Kidney (tissue), 14 donors: ENCODE measurements around the gene RBM19. TPM values are rescaled to one million over a fixed set of nuclear protein-coding genes. Genes with fewer than 3 reads are reported as not detected.

Experiments
- DNase-seq, 5 donors: peaks; one replicate each; pipeline ENCODE4 v3.0.0-alpha.2; 2013 to 2020
- FAIRE-seq: peaks from 2 replicates; lab custom pipeline; 2012; peaks lifted over from hg19 to GRCh38; lab: Jason Lieb, UNC
- H3K27ac ChIP-seq, 2 donors: one replicate each; pipeline ENCODE4 v1.7.0; 2013; ENCODE audit warnings: low read depth in 2 of 2, low read length in 2 of 2, inconsistent platforms in 1 of 2
- H3K27me3 ChIP-seq: one replicate; pipeline ENCODE4 v1.7.1; 2013; ENCODE audit warnings: low read length, inconsistent platforms; ENCODE audit not compliant: control insufficient read depth, insufficient read depth
- H3K36me3 ChIP-seq, 3 donors: one replicate each; pipeline versions ENCODE4 v1.7.0 to v1.7.1; 2013; ENCODE audit warnings: low read length in 3 of 3, control low read depth in 1 of 3, inconsistent platforms in 1 of 3; ENCODE audit not compliant: insufficient read depth in 3 of 3, control insufficient read depth in 2 of 3
- H3K4me1 ChIP-seq, 3 donors: one replicate each; pipeline versions ENCODE4 v1.7.0 to v1.7.1; 2013; ENCODE audit warnings: low read length in 3 of 3, inconsistent platforms in 1 of 3, low read depth in 1 of 3; ENCODE audit not compliant: control insufficient read depth in 2 of 3, insufficient read depth in 2 of 3
- H3K4me3 ChIP-seq, 3 donors: one replicate each; pipeline versions ENCODE4 v1.7.0 to v1.8.1; 2013; ENCODE audit warnings: low read length in 3 of 3, control low read depth in 1 of 3, inconsistent platforms in 1 of 3
- H3K9ac ChIP-seq, 3 donors: one replicate each; pipeline versions ENCODE4 v1.7.0 to v1.7.1; 2013; ENCODE audit warnings: low read length in 3 of 3, control low read depth in 1 of 3, inconsistent platforms in 1 of 3
- H3K9me3 ChIP-seq, 3 donors: one replicate each; pipeline versions ENCODE4 v1.7.0 to v1.7.1; 2013; ENCODE audit warnings: low read length in 3 of 3, control low read depth in 1 of 3, inconsistent platforms in 1 of 3; ENCODE audit not compliant: control insufficient read depth in 2 of 3, insufficient read depth in 1 of 3
- CTCF ChIP-seq: IDR thresholded peaks from 3 replicates; pipeline ENCODE4 v1.5.1; 2012; ENCODE audit warnings: mild to moderate bottlenecking, moderate library complexity, borderline replicate concordance; ENCODE audit not compliant: insufficient read depth; ENCODE audit errors: extremely low read depth
- intact Hi-C: fragments of 100-400 bp; cut with DNase I; formaldehyde crosslinking; loops from one replicate; pipeline ENCODE4 v1.11.1; 2022
- polyA plus RNA-seq: library from polyadenylated mRNA; stranded (reverse); fragments of 350-450 nt; fragmentation: Illumina TruSeq; extraction: RNeasy Lipid Tissue Mini Kit (QIAGEN cat#74804); gene quantifications from one replicate; pipeline ENCODE4 v1.2.3, GENCODE V29; 2014; ENCODE audit warnings: low read depth, low replicate concordance; ENCODE audit not compliant: insufficient read depth
- total RNA-seq: library from RNA; stranded (reverse); fragmentation: NEBNext Ultra II Directional; extraction: Animal tissue kit (Norgen Biotek cat#: 25700); gene quantifications from one replicate; pipeline ENCODE4 v1.2.1, GENCODE V29; 2021
- donor health status: control.
- donor health status: control.
- donor health status: control.
- donor health status: control.
- donor health status: control.
- donor health status: DM: yes; HTN: yes; CAD: no.
- donor health status: Normal renal cell carcinoma (clear cell type).

The RBM19 gene
- total and polyA plus RNA-seq, 2 donors from 2014 or later: 12.3 to 34.7 TPM

- Histone ChIP-seq H3K9me3 (no peaks in the 10 kb centered on the region), H3K4me1 (no peaks in the 10 kb centered on the region), H3K36me3 (no peaks in the 10 kb centered on the region), H3K4me3 (no peak overlapping the region), H3K27me3 (no peaks in the 10 kb centered on the region), H3K27ac (no peak overlapping the region), H3K9ac (no peak overlapping the region)
- FAIRE-seq (no peak), DNase-seq (no peak)
- intact Hi-C loops: no loop called here
- TF ChIP-seq CTCF: no peak
Observed at GRCh38 chr12:113892556-113892955, 73.6 kb downstream of the RBM19 start.

- Histone ChIP-seq H3K27ac (no peak overlapping the region), H3K9ac (no peak overlapping the region), H3K36me3 (no peaks in the 10 kb centered on the region), H3K9me3 (no peaks in the 10 kb centered on the region), H3K4me3 (no peak overlapping the region), H3K4me1 (no peaks in the 10 kb centered on the region), H3K27me3 (no peaks in the 10 kb centered on the region)
- FAIRE-seq: no peak
- intact Hi-C loops: no loop called here
- DNase-seq: no peak
- TF ChIP-seq CTCF: no peak
Observed at GRCh38 chr12:113891739-113892520, 74.2 kb downstream of the RBM19 start.

- Histone ChIP-seq H3K4me3 (no peak overlapping the region), H3K27ac (no peak overlapping the region), H3K36me3 (no peaks in the 10 kb centered on the region), H3K9me3 (no peaks in the 10 kb centered on the region), H3K27me3 (no peaks in the 10 kb centered on the region), H3K9ac (no peak overlapping the region), H3K4me1 (no peaks in the 10 kb centered on the region)
- intact Hi-C loops: no loop called here
- no peak for DNase-seq
- no peak for TF ChIP-seq CTCF
- FAIRE-seq: no peak
Observed at GRCh38 chr12:113891167-113891692, 74.9 kb downstream of the RBM19 start.
